K562 (cell line): ENCODE data around the gene SLC7A8. TPM values are rescaled to one million over a fixed set of nuclear protein-coding genes. Genes with fewer than 3 reads are reported as not detected.
A peak's percentile ranks its signal among the peaks of the same experiment; 100 is the strongest.

ENCODE experiments used
- FOXK1 ChIP-seq: sonication (generic); formaldehyde crosslinking; IDR thresholded peaks from 2 replicates; pipeline ENCODE4 v1.8.0; 2022; ENCODE audit warnings: missing genetic modification reagents, mild to moderate bottlenecking, borderline replicate concordance
- MCM7 ChIP-seq, 2 experiments: fragments of 450-650 bp; IDR thresholded peaks; 2 replicates each; pipeline ENCODE4 v1.6.1; 2016 to 2018
- MGA ChIP-seq: fragments of 450-650 bp; IDR thresholded peaks from 2 replicates; pipeline ENCODE4 v1.6.1; 2016; ENCODE audit warnings: mild to moderate bottlenecking, moderate library complexity
- MLX ChIP-seq, 2 experiments: fragments of 450-650 bp in 1 of 2; sonication (generic) in 1 of 2; formaldehyde crosslinking; conservative IDR thresholded peaks; 2 replicates each; pipeline versions ENCODE4 v1.4.0 to v1.8.1; 2020 to 2022; ENCODE audit warnings: mild to moderate bottlenecking in 1 of 2, missing genetic modification reagents in 1 of 2
- RBM22 ChIP-seq: fragments of 200-400 bp; formaldehyde crosslinking; IDR thresholded peaks from 2 replicates; pipeline ENCODE4 v1.6.1; 2018; ENCODE audit warnings: low read length, low read depth; ENCODE audit not compliant: poor library complexity, severe bottlenecking
- ZBTB11 ChIP-seq, 3 experiments: fragments of 200-800 bp in 1 of 3; fragments of 250-450 bp in 1 of 3; fragments of 450-650 bp in 1 of 3; sonication (Bioruptor Pico) in 1 of 3; sonication (Bioruptor generic) in 1 of 3; formaldehyde crosslinking in 1 of 3; IDR thresholded peaks; 2 replicates each; pipeline versions ENCODE4 v1.6.1 to v1.8.0; 2016 to 2022; ENCODE audit warnings: mild to moderate bottlenecking in 2 of 3, missing genetic modification characterization in 2 of 3, missing compliant biosample characterization in 1 of 3, moderate library complexity in 1 of 3
- ZHX1 ChIP-seq: fragments of 150-350 bp; conservative IDR thresholded peaks from 2 replicates; pipeline ENCODE4 v1.6.1; 2014; ENCODE audit warnings: low read length
- polyA plus RNA-seq, 8 experiments: library from polyadenylated mRNA; depleted of rRNA in 4 of 8; stranded (reverse) in 5 of 8; unstranded in 3 of 8; fragments of >200 nt; fragmentation: Nextera tagmentation in 2 of 8; fragmentation: Illumina TruSeq in 1 of 8; extraction: Ambion mirVana in 2 of 8; extraction: Trizol in 1 of 8; gene quantifications; 2 replicates each; pipeline versions ENCODE4 v1.2.1 to v1.2.3, GENCODE V29; 2011 to 2014; ENCODE audit warnings: inconsistent platforms in 1 of 8, missing spikeins in 1 of 8
- total RNA-seq, 7 experiments: library from RNA; depleted of rRNA in 6 of 7; stranded (reverse); fragments of >200 nt in 6 of 7; fragmentation: Illumina TruSeq in 2 of 7; extraction: Trizol in 2 of 7; gene quantifications; 2 replicates each; pipeline versions ENCODE4 v1.2.1 to v1.2.3, GENCODE V29; 2011 to 2021; ENCODE audit warnings: low replicate concordance in 1 of 7

SLC7A8 gene
- total and polyA plus RNA-seq, 9 of the 15 experiments (the other 6 are each of a cell fraction or from before 2014, with no cell fraction given): 2.0 to 33.0 (median 6.0) TPM

DNA sequence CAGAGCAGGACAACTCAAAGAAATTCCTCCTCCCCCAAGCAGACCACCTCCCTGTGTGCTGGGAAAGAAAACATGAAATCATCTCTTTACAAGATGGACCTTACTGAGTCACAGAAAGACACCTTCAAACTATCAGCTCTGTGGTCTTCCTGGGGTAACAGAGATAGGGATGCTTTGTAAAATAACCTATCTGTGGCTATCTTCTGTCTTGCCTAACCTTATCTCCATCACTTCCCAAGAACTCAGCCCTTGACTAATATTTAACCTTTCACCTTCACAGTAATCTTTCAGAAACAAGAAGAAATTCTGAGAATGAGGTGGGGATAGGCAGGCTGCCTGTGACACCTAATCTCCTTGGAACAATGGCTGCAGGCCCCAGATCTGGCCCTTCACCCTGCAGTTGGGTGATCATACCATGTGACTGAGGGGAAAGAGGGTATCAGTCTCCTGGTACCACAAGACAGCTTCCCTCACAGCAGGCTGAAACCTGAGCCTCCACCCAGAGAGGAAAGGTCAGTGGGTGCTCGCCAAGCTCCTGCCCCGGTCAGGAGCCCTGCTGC lies 37.0 kb downstream of the SLC7A8 start (continued):
- TF ChIP-seq MGA: no peak
- no peak for TF ChIP-seq MCM7 (IDR thresholded peaks at IDR 0.05)
- TF ChIP-seq FOXK1: no peak
- TF ChIP-seq RBM22: no peak
- TF ChIP-seq ZBTB11 (CRISPR knock-in tag; IDR thresholded peaks at IDR 0.05): peak in 1 of 3 experiments; percentile 80; a peak in 2 of 6 replicates
- TF ChIP-seq ZHX1: no peak
- TF ChIP-seq MLX (CRISPR knock-in tag; conservative IDR thresholded peaks at IDR 0.05): no peak
